MM.1S (cell line): ENCODE measurements around the gene RBFOX1.

Experiments used
- CTCF ChIP-seq: fragments of 300-600 bp; sonication (generic); IDR thresholded peaks from 2 replicates; pipeline ENCODE4 v1.5.1; 2016; ENCODE audit warnings: antibody characterized with exemption, low read length, mixed read lengths
- EZH2 ChIP-seq: fragments of 300-600 bp; sonication (generic); optimal IDR thresholded peaks from 2 replicates; pipeline ENCODE3; 2017; ENCODE audit warnings: low read depth, mild to moderate bottlenecking, antibody characterized with exemption, low read length, mixed read lengths
- EZH2phosphoT487 ChIP-seq: fragments of 300-600 bp; sonication (generic); IDR thresholded peaks from 2 replicates; pipeline ENCODE4 v1.6.1; 2018; ENCODE audit warnings: antibody characterized with exemption, low read length

DNA sequence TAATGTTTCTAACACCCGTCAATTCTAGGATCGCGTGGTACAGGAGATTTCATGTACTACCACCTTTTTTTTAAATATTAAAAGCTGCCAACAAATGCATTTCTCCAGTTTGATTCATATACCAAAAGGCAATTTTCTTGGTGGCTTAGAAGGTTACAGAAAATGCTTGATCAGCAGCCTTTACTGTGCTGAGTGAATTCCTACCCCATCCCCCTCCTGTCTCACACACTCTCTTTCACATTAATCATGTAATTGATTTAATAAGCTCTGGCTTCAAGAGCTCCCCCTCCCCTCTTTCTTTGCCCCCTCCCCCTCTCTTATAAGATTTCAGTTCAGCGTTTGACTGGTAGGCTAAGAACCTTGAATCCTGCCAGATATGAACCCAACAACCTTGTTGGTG lies 110.5 kb downstream of the RBFOX1 start:
- TF ChIP-seq CTCF (no peak), EZH2phosphoT487 (no peak), EZH2 (no peak)
